T-helper 2 cell treated with Interferon-gamma antibody and Interleukin-4, amounts not matched to agents 5 μg/mL and 100 μg/mL, for 36 hours (primary cell): ENCODE measurements around the gene RHEX.

Experiments
- DNase-seq: peaks from one replicate; pipeline ENCODE4 v3.0.0; 2021; ENCODE audit warnings: low spot score
- H3K27ac Mint-ChIP-seq: one replicate; pipeline ENCODE4 v1.8.0; 2021; ENCODE audit warnings: mild to moderate bottlenecking, mixed read lengths
- H3K27me3 Mint-ChIP-seq: one replicate; pipeline ENCODE4 v1.8.0; 2021; ENCODE audit warnings: low read depth, mixed read lengths
- H3K36me3 Mint-ChIP-seq: one replicate; pipeline ENCODE4 v1.8.0; 2021; ENCODE audit warnings: low read depth, mixed read lengths
- H3K4me1 Mint-ChIP-seq: one replicate; pipeline ENCODE4 v1.8.0; 2021; ENCODE audit warnings: low read depth, mixed read lengths
- H3K4me3 Mint-ChIP-seq: one replicate; pipeline ENCODE4 v1.8.0; 2022; ENCODE audit warnings: mild to moderate bottlenecking, moderate library complexity, mixed read lengths
- H3K9me3 Mint-ChIP-seq: one replicate; pipeline ENCODE4 v1.8.0; 2021; ENCODE audit warnings: mixed read lengths

RHEX gene

DNA sequence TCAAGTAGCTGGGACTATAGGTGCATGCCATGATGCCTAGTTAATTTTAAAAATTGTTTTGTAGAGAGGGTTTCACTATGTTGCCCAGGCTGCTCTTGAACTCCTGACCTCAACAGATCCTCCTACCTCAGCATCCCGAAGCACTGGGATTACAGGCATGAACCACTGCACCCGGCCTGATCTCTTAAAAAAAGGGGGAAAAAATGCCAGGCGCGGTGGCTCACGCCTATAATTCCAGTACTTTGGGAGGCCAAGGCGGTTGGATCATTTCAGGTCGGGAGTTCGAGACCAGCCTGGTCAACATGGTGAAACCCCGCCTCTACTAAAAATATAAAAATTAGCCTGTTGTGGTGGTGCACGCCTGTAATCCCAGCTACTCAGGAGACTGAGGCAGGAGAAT lies 51.0 kb downstream of the RHEX start:
- H3K27ac Mint-ChIP-seq: no peak overlapping the region
- H3K36me3 Mint-ChIP-seq: no peaks in the 10 kb centered on the region
- H3K4me1 Mint-ChIP-seq: no peaks in the 10 kb centered on the region
- H3K9me3 Mint-ChIP-seq: no peaks in the 10 kb centered on the region
- no peak for DNase-seq
- no peak overlapping the region for H3K4me3 Mint-ChIP-seq
- H3K27me3 Mint-ChIP-seq: peaks cover 34% of the 10 kb centered on the region

DNA sequence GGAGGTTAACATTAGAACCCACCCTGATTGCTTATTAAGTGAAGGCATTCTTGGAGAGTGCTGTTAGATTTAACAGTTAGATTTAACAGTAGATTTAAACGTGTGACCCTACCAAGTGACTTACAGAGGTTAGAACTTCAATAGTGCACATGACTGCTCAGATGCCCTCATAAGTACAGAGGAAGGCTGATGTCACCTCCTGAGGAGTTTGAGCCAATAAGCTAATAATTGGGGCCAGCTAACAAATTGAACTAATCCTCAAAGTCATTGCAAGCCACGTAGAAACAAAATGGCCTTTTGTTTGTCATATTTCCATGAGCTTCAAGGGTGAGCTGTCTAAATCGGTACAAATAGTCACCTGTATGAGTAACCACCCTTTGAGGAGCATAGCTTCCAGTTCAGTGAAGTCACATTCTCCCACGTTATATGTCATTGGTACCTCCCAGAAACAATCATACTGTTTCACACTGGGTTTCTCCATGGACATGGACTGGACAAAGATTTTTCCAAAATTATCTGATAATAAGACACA lies 52.6 kb downstream of the RHEX start:
- Mint-ChIP-seq H3K36me3 (no peaks in the 10 kb centered on the region), H3K27ac (no peak overlapping the region), H3K4me3 (no peak overlapping the region), H3K4me1 (no peaks in the 10 kb centered on the region), H3K27me3 (peaks cover 21% of the 10 kb centered on the region), H3K9me3 (no peaks in the 10 kb centered on the region)
- DNase-seq: no peak

DNA sequence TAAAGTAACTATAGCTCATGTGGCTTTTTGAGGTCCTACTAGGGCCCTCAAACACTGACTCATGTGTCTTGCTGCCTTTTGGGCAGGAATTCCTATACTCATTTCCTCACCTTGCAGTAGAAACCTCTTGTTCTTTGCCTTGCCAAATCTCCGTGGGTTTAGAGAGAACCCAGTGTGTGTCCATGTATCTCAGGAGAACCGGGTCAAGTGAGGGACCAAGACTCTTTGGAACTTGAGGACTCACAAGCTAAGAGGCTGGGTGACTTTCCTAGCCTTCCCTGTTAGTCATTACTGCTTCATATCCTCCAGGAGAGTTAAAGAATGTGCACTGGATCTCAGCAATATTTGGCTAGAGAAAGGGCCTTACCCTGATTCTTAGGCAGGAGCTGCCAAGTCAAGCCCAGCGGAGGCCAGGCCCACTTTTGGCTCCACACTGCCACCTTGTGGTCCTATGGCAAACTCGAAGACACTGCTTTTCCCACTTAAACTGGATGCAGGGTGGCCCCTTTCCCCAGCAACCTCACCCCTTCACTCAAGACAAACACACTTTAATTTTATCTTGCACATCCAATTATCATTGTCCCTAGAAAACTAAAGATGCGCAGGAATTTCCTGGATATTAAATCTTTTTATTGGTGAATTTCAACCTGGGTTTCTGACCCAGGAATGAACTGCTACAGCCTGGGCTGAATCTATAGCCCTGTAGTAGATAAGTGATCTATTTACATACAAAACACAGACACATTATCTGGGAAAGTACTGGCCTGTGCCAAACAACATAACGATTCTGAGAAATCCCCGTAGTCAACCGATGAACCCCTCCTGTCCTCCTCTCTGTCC lies 53.6 kb downstream of the RHEX start:
- Mint-ChIP-seq H3K27ac (no peak overlapping the region), H3K4me1 (no peaks in the 10 kb centered on the region)

DNA sequence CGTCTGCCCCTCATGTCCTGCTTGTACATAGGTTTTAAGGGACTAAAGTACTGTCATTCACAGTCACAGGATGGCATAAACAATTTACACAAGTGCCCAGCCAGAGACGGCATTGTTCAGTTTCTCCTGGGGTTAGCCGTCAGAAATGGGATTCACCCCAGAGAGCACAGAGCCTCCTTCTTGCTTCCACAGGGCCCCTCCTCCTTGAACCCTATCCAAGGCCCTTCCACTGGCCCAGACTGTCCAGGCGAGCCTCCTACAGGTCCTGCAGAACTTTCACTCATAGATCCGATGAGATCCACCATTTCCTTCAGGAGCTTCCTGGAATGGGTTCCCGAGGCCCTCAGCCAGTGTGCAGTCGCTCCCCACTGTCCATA lies 54.2 kb downstream of the RHEX start:
- Mint-ChIP-seq H3K9me3 (no peaks in the 10 kb centered on the region), H3K36me3 (no peaks in the 10 kb centered on the region), H3K27me3 (peaks cover 16% of the 10 kb centered on the region), H3K4me3 (no peak overlapping the region), H3K4me1 (no peaks in the 10 kb centered on the region), H3K27ac (no peak overlapping the region)
- no peak for DNase-seq

More for the DNA sequence above, 53.6 kb downstream of the RHEX start:
- Mint-ChIP-seq H3K36me3 (no peaks in the 10 kb centered on the region), H3K4me3 (no peak overlapping the region), H3K27me3 (peaks cover 19% of the 10 kb centered on the region), H3K9me3 (no peaks in the 10 kb centered on the region)
- peak; percentile 60 for DNase-seq

DNA sequence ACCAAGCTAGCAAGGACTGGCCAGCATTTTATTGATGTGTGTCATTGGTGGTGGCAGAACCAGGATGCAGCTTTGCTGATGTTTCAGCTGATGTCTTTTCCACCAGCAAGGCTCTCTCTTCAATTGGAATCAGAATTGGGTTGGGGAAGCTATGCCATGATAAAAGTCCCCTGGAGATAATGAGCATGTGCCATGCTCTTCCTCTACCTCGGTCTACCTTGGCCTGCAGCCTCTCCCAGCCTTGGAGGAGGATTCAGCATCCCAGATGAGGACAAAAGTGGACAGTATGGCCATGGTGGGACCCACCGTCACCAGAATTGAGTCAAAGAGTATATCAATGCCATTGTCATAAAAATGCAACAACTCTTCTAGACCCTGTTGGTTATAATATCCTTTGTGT lies 55.7 kb downstream of the RHEX start:
- no peak overlapping the region for H3K27ac Mint-ChIP-seq
- H3K4me1 Mint-ChIP-seq: no peaks in the 10 kb centered on the region
- peaks cover 15% of the 10 kb centered on the region for H3K27me3 Mint-ChIP-seq
- DNase-seq: no peak
- no peak overlapping the region for H3K4me3 Mint-ChIP-seq
- no peaks in the 10 kb centered on the region for H3K36me3 Mint-ChIP-seq
- H3K9me3 Mint-ChIP-seq: no peaks in the 10 kb centered on the region

DNA sequence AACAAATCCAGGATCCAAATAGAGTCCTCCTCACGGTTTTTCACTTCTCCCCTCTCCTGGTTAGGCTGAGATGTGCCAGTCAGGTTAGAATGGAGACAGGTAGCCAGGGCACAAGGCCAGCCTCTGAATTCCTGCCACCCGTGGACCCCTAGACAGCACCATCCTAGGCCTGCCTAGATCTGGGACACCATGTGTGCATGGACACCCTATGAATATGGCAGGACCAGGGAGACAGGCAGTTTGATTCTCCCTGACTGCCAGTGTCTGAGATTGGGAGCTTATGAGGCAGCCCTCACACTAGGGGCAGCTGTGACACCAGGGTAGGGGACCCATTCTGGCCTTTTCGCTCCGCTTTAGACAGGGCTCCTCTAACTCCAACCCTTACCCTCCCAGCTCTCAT lies 56.7 kb downstream of the RHEX start:
- peaks cover 17% of the 10 kb centered on the region for H3K27me3 Mint-ChIP-seq
- no peaks in the 10 kb centered on the region for H3K9me3 Mint-ChIP-seq
- no peak overlapping the region for H3K27ac Mint-ChIP-seq
- H3K36me3 Mint-ChIP-seq: no peaks in the 10 kb centered on the region
- H3K4me1 Mint-ChIP-seq: no peaks in the 10 kb centered on the region
- DNase-seq: no peak
- no peak overlapping the region for H3K4me3 Mint-ChIP-seq

DNA sequence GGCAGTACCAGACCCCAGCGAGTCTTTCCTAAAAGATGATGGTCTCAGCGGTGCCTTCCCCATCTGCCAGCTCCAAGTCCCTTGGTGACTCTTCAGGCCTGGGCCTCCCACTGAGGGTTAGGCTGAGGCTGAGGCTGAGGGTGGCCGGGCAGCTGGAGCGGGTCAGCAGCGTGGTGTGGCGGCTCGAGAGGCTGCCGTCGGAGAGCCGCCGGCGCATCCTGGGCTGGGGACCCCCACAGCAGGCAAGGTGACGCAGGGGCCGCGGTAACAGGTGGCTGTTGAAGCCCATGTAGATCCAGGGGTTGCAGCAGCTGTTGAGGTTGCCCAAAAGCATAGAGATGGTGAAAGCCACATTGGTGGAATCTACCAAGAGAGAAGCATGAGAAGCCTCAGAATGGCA lies 57.2 kb downstream of the RHEX start:
- no peak for DNase-seq
- no peak overlapping the region for H3K27ac Mint-ChIP-seq
- peaks cover 21% of the 10 kb centered on the region for H3K27me3 Mint-ChIP-seq
- H3K36me3 Mint-ChIP-seq: no peaks in the 10 kb centered on the region
- H3K4me3 Mint-ChIP-seq: no peak overlapping the region
- peaks cover 1% of the 10 kb centered on the region for H3K4me1 Mint-ChIP-seq
- H3K9me3 Mint-ChIP-seq: no peaks in the 10 kb centered on the region

DNA sequence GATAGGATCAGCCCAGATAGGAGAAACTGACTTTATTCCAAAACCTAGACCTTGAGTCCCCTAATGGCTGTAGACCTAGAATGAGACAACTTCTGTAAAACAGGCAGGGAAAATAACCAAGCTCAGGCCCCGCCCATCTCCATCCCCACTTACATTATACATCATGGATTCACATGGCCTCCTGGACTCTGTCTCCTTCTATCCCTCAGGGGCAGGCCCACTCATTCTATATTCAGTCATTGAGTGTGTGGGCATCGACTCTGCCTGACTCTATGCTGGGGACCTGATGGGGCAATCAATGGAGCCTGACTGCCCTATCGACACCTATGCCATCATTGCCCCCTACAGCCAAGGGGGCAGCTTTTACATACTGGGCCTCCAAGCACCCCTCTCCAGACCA lies 57.8 kb downstream of the RHEX start:
- no peak for DNase-seq
- peaks cover 1% of the 10 kb centered on the region for H3K4me1 Mint-ChIP-seq
- H3K27ac Mint-ChIP-seq: no peak overlapping the region
- no peaks in the 10 kb centered on the region for H3K36me3 Mint-ChIP-seq
- peaks cover 28% of the 10 kb centered on the region for H3K27me3 Mint-ChIP-seq
- no peaks in the 10 kb centered on the region for H3K9me3 Mint-ChIP-seq
- H3K4me3 Mint-ChIP-seq: no peak overlapping the region

DNA sequence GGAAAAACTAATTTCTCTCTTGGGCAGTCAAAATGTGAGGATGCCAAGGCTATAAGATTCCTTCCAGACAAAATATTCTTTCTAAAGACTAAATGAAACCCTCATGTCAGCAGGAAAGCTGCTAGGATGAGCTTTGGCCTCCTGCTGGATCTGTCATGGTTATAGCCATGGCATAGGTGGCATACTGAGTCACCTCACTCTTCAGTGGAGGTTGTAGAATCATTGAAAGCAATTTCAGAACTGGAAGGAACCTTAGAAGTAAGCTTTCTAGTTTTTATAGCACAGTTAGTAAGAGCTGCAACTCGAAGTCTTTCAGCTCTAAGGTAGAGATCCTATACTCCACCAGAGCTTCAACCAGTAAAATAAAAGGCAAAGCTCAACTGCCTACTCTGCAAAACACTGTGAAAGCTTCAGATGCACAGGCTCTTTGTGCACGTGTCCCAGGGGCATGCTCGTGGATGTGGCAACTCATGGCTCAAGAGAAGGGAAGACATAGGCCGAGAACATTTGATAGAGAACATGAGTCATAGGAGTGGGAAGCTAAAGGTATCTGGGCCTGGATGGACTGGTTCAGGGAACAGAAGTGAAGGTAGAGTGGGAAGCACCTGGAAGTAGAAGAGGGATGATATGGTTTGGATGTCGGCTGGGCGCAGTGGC lies 58.4 kb downstream of the RHEX start:
- Mint-ChIP-seq H3K27ac (no peak overlapping the region), H3K36me3 (no peaks in the 10 kb centered on the region), H3K4me3 (no peak overlapping the region), H3K9me3 (no peaks in the 10 kb centered on the region), H3K4me1 (peaks cover 1% of the 10 kb centered on the region), H3K27me3 (peaks cover 32% of the 10 kb centered on the region)
- no peak for DNase-seq

DNA sequence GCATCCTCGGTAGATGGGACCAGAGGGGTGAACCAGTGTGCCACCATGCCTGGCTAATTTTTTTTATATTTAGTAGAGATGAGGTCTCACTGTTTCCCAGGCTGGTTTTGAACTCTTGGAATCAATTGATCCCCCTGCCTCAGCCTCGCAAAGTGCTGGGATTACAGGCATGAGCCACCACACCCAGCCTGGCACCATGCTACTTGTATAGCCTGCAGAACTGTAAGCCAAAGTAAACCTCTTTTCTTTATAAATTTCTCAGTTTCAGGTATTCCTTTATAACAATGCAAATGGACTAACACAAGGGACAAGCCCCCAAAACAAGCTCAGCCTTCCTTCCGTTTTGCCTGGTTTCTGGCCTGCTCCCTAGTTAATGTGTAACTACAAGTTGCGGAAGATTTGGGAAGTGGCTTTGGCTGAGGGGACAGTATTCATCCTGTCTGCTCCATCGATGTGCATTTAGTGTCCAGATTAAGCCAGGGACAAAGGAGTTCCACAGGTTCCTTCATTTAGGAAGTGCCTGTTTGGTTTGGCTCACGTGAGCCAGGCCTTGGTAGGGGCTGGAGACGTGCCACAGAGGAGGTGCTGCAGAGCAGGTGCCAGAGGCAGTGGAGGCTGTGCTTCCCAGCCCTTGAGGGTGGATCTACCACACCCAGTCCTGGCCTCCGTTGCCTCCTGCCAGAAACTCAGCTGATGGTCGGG lies 59.8 kb downstream of the RHEX start:
- no peaks in the 10 kb centered on the region for H3K36me3 Mint-ChIP-seq
- H3K27ac Mint-ChIP-seq: no peak overlapping the region
- no peak for DNase-seq
- H3K4me1 Mint-ChIP-seq: peaks cover 2% of the 10 kb centered on the region
- no peak overlapping the region for H3K4me3 Mint-ChIP-seq
- H3K27me3 Mint-ChIP-seq: peaks cover 42% of the 10 kb centered on the region
- H3K9me3 Mint-ChIP-seq: no peaks in the 10 kb centered on the region

DNA sequence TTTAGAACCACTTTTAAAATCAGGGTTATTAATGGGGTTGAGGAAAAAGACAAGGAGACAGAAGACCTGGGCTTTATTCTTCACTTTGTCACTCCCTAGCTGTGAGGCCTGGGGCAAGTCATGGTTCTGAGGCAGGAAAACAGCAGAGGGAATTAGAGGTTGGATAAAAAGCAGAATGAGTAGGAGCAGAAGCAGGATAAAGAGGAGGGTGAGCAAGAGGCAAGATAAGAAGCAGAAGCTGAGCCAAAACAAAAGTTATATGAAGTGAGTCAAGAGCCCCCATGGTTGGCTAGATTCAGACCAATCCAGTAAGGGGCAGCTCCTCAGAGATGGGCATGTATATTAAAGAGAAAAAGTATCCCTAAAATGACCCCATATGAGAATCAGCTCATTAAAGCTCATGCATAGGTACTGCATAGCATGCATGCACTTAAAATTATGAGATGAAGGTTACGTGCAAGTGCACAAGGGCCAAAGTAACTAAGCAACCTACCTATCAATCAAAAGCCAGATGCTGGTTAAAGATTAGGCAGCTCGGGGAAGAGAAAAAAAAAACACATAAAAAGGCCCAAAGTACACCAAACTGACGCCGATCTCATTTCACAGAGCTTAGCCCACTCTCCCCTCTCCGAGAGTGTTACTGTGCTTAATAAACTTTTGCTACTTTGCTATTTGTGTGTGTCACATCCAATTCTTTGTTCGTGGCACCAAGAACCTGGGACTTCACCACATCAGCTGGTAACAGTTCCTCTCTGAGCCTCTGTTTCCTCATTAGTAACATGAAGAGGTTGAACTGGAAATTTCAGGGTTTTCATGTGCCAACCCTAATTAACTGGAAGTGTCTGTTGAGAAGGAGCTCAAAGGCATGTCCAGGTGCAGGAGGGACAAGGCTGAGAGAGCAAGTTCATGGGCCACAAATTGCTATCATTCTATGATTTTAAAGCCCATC lies 62.0 kb downstream of the RHEX start:
- H3K27ac Mint-ChIP-seq: no peak overlapping the region
- H3K9me3 Mint-ChIP-seq: no peaks in the 10 kb centered on the region
- H3K36me3 Mint-ChIP-seq: no peaks in the 10 kb centered on the region
- H3K27me3 Mint-ChIP-seq: peaks cover 54% of the 10 kb centered on the region
- H3K4me1 Mint-ChIP-seq: peaks cover 2% of the 10 kb centered on the region
- no peak for DNase-seq
- H3K4me3 Mint-ChIP-seq: no peak overlapping the region

DNA sequence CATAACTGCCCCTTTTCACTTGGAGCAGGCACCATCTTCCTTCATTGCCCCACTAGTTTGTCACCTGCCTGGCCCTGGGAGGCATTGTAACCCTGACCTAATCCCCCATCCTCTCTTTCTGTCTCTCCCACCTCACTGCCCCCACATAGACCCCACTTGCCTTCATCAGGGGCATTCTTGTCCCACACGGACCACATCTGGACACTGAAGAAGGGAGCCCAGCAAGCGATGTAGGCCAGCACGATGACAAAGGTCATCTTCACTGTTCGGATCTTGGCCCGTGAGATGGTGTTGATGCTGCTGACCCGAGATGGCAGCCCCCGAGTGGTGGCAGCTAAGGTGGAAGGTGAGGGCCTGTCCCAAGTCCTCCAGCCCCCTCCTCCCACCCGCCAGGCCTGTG lies 62.8 kb downstream of the RHEX start:
- no peak overlapping the region for H3K4me3 Mint-ChIP-seq

DNA sequence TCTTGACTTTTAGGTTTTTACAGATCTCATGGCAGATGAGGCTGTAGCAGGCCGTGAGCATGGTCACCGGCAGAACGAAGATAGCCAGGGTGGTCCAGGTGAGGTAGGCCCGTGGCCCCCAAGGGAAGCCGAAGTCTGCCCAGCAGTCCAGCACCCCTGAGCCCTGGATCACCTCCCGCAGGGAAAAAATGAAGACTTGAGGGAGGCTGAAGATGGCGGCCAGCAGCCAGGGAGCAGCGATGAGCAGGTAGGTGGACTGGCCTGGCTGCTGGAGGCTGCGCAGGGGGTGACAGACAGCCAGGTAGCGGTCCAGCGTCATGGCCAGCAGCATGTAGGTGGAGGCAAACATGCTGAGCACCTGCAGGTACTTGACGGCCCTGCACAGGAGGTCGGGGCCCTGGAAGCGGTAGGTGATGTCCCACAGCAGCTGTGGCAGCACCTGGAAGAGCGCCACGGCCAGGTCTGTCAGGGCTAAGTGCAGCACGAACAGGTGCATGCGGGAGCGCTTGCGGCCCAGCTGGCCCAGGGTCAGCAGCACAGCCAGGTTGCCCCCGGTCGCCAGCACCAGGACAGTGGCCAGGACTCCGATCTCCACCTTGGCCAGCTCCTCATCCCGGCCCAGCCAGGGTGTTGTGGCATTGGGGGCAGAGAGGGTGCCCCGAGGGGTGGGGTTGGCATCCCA lies 63.4 kb downstream of the RHEX start:
- Mint-ChIP-seq H3K4me3 (no peak overlapping the region), H3K9me3 (peaks cover 10% of the 10 kb centered on the region)
- no peak for DNase-seq

More for the DNA sequence above, 62.8 kb downstream of the RHEX start:
- H3K4me1 Mint-ChIP-seq: peaks cover 2% of the 10 kb centered on the region
- DNase-seq: no peak
- H3K27me3 Mint-ChIP-seq: peaks cover 60% of the 10 kb centered on the region
- H3K9me3 Mint-ChIP-seq: peaks cover 5% of the 10 kb centered on the region
- no peaks in the 10 kb centered on the region for H3K36me3 Mint-ChIP-seq
- H3K27ac Mint-ChIP-seq: no peak overlapping the region

More for the DNA sequence above, 63.4 kb downstream of the RHEX start:
- Mint-ChIP-seq H3K36me3 (no peaks in the 10 kb centered on the region), H3K27me3 (peaks cover 63% of the 10 kb centered on the region), H3K27ac (no peak overlapping the region), H3K4me1 (peaks cover 2% of the 10 kb centered on the region)
